Nephron (organoid): Measurements from ENCODE around the gene RTN4.

Experiments
- H3K27ac Mint-ChIP-seq, 3 experiments: 2 replicates each; pipeline ENCODE4 v1.8.0; 2020; ENCODE audit warnings: mixed read lengths in 3 of 3, mild to moderate bottlenecking in 2 of 3, moderate library complexity in 1 of 3
- H3K27me3 Mint-ChIP-seq: 2 replicates; pipeline ENCODE4 v1.8.0; 2021; ENCODE audit warnings: low read depth, mild to moderate bottlenecking, moderate library complexity, mixed read lengths
- H3K36me3 Mint-ChIP-seq: 2 replicates; pipeline ENCODE4 v1.8.0; 2020; ENCODE audit warnings: low read depth, mixed read lengths
- H3K4me1 Mint-ChIP-seq: 2 replicates; pipeline ENCODE4 v1.8.0; 2020; ENCODE audit warnings: mixed read lengths
- H3K4me3 Mint-ChIP-seq, 3 experiments: 2 replicates each; pipeline ENCODE4 v1.8.0; 2020; ENCODE audit warnings: mild to moderate bottlenecking in 3 of 3, mixed read lengths in 3 of 3, moderate library complexity in 2 of 3
- H3K9me3 Mint-ChIP-seq: 2 replicates; pipeline ENCODE4 v1.8.0; 2020; ENCODE audit warnings: mixed read lengths
- TF ChIP-seq, protein P1 (sequence below), 3 experiments: fragments of 200-600 bp; sonication (generic); IDR thresholded peaks; one replicate each; pipeline ENCODE4 v1.5.0; 2021; ENCODE audit warnings: antibody characterized with exemption in 3 of 3; ENCODE audit not compliant: unreplicated experiment in 3 of 3

Gene RTN4

DNA sequence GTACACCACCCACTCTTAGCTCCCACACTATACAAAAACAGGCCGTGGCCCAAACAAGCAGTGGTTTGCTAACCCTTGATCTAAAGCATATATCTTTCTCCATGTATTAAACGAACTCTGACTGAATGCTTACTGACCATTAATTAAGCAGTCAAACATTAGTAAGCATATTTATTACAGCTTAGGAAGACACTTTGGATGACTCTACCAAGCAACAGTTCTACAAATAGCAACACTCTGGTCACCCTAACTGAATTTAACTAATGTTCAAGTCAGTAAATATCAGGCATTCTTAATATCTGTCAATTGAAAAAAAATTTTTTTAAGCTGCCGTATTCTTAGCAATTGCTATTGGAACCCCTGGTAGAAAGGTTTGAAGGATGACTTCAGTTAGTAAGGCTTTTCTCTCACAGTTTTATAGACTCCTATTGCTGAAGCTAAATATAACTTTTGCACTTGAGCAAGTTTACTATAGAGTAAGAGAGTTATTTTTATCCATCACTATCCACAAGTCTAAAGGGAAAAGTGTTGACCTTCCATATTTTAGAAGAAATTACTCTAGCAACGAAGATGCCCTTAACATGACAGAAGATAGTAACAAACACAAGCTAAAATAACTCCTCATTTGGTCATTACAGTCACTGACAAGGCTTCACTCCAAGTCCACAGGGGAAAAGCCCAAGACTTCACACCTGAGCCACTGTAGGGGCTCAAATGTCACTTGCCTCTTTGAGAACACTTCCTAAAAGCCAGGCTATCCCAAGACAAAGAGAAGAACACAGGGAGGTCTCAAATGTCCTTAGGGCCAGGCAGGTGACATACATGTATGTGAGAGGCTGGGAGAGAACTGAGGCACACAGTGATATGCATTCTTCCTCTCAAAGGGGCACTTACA is 74.4 kb downstream of the RTN4 start:
- H3K4me1 Mint-ChIP-seq: peaks cover 57% of the 10 kb centered on the region
- peak overlapping the region in 1 of 3 experiments; percentile 49 for H3K4me3 Mint-ChIP-seq
- TF ChIP-seq, protein P1, sequence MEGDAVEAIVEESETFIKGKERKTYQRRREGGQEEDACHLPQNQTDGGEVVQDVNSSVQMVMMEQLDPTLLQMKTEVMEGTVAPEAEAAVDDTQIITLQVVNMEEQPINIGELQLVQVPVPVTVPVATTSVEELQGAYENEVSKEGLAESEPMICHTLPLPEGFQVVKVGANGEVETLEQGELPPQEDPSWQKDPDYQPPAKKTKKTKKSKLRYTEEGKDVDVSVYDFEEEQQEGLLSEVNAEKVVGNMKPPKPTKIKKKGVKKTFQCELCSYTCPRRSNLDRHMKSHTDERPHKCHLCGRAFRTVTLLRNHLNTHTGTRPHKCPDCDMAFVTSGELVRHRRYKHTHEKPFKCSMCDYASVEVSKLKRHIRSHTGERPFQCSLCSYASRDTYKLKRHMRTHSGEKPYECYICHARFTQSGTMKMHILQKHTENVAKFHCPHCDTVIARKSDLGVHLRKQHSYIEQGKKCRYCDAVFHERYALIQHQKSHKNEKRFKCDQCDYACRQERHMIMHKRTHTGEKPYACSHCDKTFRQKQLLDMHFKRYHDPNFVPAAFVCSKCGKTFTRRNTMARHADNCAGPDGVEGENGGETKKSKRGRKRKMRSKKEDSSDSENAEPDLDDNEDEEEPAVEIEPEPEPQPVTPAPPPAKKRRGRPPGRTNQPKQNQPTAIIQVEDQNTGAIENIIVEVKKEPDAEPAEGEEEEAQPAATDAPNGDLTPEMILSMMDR (IDR thresholded peaks at IDR 0.05; ENCODE audit: unreplicated experiment in 3 of 3): no peak
- peak overlapping the region; percentile 62 to 95 (median 89) for H3K27ac Mint-ChIP-seq
- H3K36me3 Mint-ChIP-seq: peaks cover 62% of the 10 kb centered on the region
- H3K27me3 Mint-ChIP-seq: no peaks in the 10 kb centered on the region
- H3K9me3 Mint-ChIP-seq: no peaks in the 10 kb centered on the region

DNA sequence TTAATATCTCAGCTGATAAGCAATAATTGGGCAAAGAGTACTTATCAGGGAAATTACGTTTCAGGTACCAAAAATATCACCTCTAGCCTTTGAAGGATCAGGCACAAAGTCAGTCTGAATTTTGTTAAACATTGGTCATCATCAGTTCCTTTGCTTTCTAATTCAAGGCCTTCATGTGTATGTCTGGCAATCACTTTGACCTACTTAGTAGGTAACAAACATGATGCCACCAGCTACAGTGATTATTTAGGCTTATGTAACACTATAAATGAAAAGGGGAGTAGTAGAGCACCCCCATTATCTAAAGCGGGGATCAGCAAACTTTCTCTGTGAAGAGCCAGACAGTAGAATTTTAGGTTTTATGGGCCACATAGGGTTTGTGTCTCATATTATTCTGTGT is 75.1 kb downstream of the RTN4 start:
- no peak overlapping the region for H3K4me3 Mint-ChIP-seq
- peaks cover 52% of the 10 kb centered on the region for H3K4me1 Mint-ChIP-seq
- no peaks in the 10 kb centered on the region for H3K9me3 Mint-ChIP-seq
- H3K27ac Mint-ChIP-seq: peak overlapping the region in 2 of 3 experiments; percentile 62 to 89
- H3K36me3 Mint-ChIP-seq: peaks cover 64% of the 10 kb centered on the region
- TF ChIP-seq, protein P1 (IDR thresholded peaks at IDR 0.05; ENCODE audit: unreplicated experiment in 3 of 3): no peak
- no peaks in the 10 kb centered on the region for H3K27me3 Mint-ChIP-seq

DNA sequence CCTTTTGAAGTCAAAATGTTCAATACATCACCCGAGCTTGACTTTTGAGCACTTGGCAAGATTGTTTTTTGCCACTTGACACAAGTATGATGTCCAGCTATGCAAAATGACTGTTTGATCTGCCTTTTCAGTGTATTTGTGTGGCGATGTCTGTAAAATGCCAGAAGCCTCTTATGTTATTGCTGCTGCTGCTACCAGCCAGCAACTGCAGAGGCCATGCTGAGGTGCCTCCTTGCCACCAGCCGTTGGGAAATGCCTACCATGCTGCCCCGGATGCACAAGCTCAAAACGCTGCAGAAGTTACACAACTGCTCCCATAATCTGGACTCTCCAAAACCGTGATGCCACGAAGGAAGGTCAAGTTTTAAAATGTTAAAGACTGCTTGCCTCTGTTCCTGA is 80.3 kb downstream of the RTN4 start:
- no peak overlapping the region for H3K27ac Mint-ChIP-seq

DNA sequence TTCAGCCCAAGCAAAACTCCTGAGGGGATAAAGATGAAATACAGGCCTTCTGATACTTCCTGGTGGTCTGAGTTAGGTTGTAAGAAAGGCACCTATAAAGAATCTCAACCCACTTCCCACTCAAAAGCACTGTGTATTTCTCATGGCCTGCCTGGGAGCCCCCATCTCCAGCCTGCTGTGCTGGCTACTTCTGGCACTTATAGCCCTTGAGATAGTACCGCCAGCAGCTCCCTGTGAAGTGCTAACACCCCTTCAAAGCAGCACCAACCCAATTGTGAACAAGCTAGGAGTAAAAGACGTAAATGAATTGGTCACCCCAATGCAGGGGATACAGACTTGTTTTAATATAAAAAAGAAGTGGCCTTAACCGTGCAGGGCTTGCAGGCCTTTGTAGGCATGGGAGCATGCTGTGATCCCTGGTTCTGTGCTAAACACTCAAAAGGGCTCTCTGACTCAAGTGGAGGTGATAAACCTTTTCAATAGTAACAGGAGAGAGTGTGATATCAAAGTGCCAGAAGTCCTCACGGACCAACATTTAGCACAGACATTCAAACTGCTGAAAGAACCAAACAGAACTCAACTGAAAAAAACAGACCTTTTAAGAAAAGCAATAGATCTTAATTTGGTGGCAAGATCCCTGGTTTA is 80.8 kb downstream of the RTN4 start:
- Mint-ChIP-seq H3K27me3 (no peaks in the 10 kb centered on the region), H3K4me3 (no peak overlapping the region), H3K4me1 (peaks cover 27% of the 10 kb centered on the region), H3K9me3 (no peaks in the 10 kb centered on the region), H3K27ac (no peak overlapping the region), H3K36me3 (peaks cover 70% of the 10 kb centered on the region)
- TF ChIP-seq, protein P1 (IDR thresholded peaks at IDR 0.05; ENCODE audit: unreplicated experiment in 3 of 3): no peak

More for the DNA sequence above, 80.3 kb downstream of the RTN4 start:
- peaks cover 31% of the 10 kb centered on the region for H3K4me1 Mint-ChIP-seq
- peaks cover 73% of the 10 kb centered on the region for H3K36me3 Mint-ChIP-seq
- TF ChIP-seq, protein P1 (IDR thresholded peaks at IDR 0.05; ENCODE audit: unreplicated experiment in 3 of 3): no peak
- no peaks in the 10 kb centered on the region for H3K27me3 Mint-ChIP-seq
- H3K4me3 Mint-ChIP-seq: no peak overlapping the region
- no peaks in the 10 kb centered on the region for H3K9me3 Mint-ChIP-seq

DNA sequence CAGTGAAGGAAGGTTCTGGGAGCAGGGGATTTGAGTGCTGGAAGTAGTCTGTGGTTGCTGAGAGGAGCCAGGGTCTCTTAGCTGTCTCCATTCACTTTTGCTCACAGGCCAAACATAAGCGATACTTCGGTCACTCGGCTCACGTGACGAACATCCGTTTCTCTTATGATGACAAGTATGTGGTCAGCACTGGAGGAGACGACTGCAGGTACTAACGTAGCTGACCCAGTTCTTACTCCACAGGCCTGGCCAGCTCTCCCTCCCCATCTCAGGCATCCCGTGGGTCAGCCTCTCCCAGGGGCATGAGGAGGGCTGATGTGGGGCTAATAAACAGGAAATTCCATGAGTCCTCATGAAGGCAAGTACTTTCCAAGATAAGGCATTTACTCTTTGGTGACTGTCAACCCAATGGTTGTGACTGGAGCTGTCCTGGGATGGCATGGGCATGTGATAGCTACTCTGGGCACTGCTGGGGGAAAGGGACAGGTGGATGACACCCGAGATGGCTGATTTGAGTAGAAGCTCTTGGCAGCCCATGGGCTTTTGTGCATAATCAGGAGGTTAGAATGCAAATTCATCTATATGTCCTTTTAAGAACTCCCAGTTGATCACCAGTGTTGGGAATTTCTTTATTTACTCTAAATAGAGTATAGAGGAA is 81.6 kb downstream of the RTN4 start:
- Mint-ChIP-seq H3K9me3 (no peaks in the 10 kb centered on the region), H3K27me3 (no peaks in the 10 kb centered on the region), H3K27ac (peak overlapping the region in 1 of 3 experiments; percentile 21), H3K36me3 (peaks cover 67% of the 10 kb centered on the region), H3K4me3 (no peak overlapping the region), H3K4me1 (peaks cover 24% of the 10 kb centered on the region)
- TF ChIP-seq, protein P1 (IDR thresholded peaks at IDR 0.05; ENCODE audit: unreplicated experiment in 3 of 3): no peak
